ENCODE results near the gene RET.

The RET gene

GRCh38 chr10:43116596-43116995 is 39.7 kb downstream of the RET start:
- DNase-seq (ENCODE audit: low read depth), result no peak
- no peak overlapping the region for H3K4me3 ChIP-seq (ENCODE audit: low read depth, low read length)
- TF ChIP-seq, protein P1, sequence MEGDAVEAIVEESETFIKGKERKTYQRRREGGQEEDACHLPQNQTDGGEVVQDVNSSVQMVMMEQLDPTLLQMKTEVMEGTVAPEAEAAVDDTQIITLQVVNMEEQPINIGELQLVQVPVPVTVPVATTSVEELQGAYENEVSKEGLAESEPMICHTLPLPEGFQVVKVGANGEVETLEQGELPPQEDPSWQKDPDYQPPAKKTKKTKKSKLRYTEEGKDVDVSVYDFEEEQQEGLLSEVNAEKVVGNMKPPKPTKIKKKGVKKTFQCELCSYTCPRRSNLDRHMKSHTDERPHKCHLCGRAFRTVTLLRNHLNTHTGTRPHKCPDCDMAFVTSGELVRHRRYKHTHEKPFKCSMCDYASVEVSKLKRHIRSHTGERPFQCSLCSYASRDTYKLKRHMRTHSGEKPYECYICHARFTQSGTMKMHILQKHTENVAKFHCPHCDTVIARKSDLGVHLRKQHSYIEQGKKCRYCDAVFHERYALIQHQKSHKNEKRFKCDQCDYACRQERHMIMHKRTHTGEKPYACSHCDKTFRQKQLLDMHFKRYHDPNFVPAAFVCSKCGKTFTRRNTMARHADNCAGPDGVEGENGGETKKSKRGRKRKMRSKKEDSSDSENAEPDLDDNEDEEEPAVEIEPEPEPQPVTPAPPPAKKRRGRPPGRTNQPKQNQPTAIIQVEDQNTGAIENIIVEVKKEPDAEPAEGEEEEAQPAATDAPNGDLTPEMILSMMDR (IDR thresholded peaks at IDR 0.05; ENCODE audit: low read depth, low read length, missing control alignments), result no peak

GRCh38 chr10:43117031-43117776 is 40.3 kb downstream of the RET start:
- no peak overlapping the region for H3K4me3 ChIP-seq (ENCODE audit: low read depth, low read length)
- TF ChIP-seq, protein P1 (IDR thresholded peaks at IDR 0.05; ENCODE audit: low read depth, low read length, missing control alignments), result no peak
- DNase-seq (ENCODE audit: low read depth), result no peak

DNA sequence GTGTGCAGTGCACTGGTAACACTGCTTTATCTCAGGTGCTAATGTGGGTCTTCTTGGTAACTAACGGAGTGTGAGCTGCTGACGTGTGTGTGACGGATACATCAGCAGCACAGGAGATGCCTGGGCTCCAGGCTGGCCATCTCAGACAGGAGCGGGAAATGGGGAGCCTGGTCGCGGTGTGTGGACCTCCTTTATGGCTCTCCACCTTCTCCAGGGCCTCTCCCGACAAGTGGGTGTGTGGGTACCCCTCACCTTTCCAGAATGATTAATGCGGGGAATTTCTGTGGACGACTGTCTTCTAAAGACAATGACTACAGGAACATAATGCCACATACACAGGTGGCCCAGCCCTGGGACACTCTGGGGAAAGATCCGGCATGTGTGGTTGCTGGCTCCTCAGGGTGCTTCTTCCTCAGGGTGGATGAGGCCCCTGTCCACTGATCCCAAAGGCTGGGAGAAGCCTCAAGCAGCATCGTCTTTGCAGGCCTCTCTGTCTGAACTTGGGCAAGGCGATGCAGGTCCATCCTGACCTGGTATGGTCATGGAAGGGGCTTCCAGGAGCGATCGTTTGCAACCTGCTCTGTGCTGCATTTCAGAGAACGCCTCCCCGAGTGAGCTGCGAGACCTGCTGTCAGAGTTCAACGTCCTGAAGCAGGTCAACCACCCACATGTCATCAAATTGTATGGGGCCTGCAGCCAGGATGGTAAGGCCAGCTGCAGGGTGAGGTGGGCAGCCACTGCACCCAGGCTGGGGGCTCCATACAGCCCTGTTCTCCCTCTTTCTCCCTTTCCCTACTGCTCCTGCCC is 41.1 kb downstream of the RET start:
- no peak overlapping the region for H3K4me3 ChIP-seq (ENCODE audit: low read depth, low read length)
- no peak for DNase-seq (ENCODE audit: low read depth)
- TF ChIP-seq, protein P1 (IDR thresholded peaks at IDR 0.05; ENCODE audit: low read depth, low read length, missing control alignments), result no peak

GRCh38 chr10:43118631-43119415 is 42.0 kb downstream of the RET start:
- TF ChIP-seq, protein P1 (IDR thresholded peaks at IDR 0.05; ENCODE audit: low read depth, low read length, missing control alignments), result no peak
- no peak for DNase-seq (ENCODE audit: low read depth)
- H3K4me3 ChIP-seq (ENCODE audit: low read depth, low read length), result no peak overlapping the region

- H3K4me3 ChIP-seq (ENCODE audit: low read depth, low read length), result no peak overlapping the region
- no peak for DNase-seq (ENCODE audit: low read depth)
These were observed 42.7 kb downstream of the RET start for GRCh38 chr10:43119416-43120115.

More at GRCh38 chr10:43119416-43120115, 42.7 kb downstream of the RET start:
- TF ChIP-seq, protein P1 (IDR thresholded peaks at IDR 0.05; ENCODE audit: low read depth, low read length, missing control alignments), result no peak

Data from GM12864 (cell line).